Embryonic facial prominence (tissue), 1 donor: ENCODE measurements around the gene ANKFN1.

Experiments
- DNase-seq: peaks from one replicate; pipeline ENCODE4 v3.0.0-alpha.2; 2016; ENCODE audit errors: extremely low spot score

The ANKFN1 gene

GRCh38 chr17:56441308-56441707, 288.0 kb downstream of the ANKFN1 start:
- no peak for DNase-seq

- no peak for DNase-seq
Measured at GRCh38 chr17:56445692-56446411, 292.6 kb downstream of the ANKFN1 start.

GRCh38 chr17:56447171-56447570, 293.9 kb downstream of the ANKFN1 start:
- no peak for DNase-seq

GRCh38 chr17:56448371-56448770, 295.1 kb downstream of the ANKFN1 start:
- no peak for DNase-seq

- DNase-seq = no peak
Measured at GRCh38 chr17:56449176-56449575, 295.9 kb downstream of the ANKFN1 start.

GRCh38 chr17:56451629-56452028, 298.4 kb downstream of the ANKFN1 start:
- no peak for DNase-seq

GRCh38 chr17:56452461-56452860, 299.2 kb downstream of the ANKFN1 start:
- DNase-seq = no peak

GRCh38 chr17:56457501-56457900, 304.2 kb downstream of the ANKFN1 start:
- DNase-seq = no peak

- DNase-seq = no peak
Measured at GRCh38 chr17:56465886-56466285, 312.6 kb downstream of the ANKFN1 start.

- no peak for DNase-seq
Measured at GRCh38 chr17:56468840-56469239, 315.6 kb downstream of the ANKFN1 start.

GRCh38 chr17:56471696-56472095, 318.4 kb downstream of the ANKFN1 start:
- DNase-seq = no peak

GRCh38 chr17:56475116-56475515, 321.8 kb downstream of the ANKFN1 start:
- DNase-seq = no peak

- no peak for DNase-seq
Measured at GRCh38 chr17:56478836-56479447, 325.7 kb downstream of the ANKFN1 start.

- peak; percentile 40 for DNase-seq
Measured at GRCh38 chr17:56480501-56480900, 327.2 kb downstream of the ANKFN1 start.

- no peak for DNase-seq
Measured at GRCh38 chr17:56481659-56482058, 328.4 kb downstream of the ANKFN1 start.

GRCh38 chr17:56482229-56482628, 329.0 kb downstream of the ANKFN1 start:
- no peak for DNase-seq

- no peak for DNase-seq
Measured at GRCh38 chr17:56486732-56487131, 333.5 kb downstream of the ANKFN1 start.

- no peak for DNase-seq
Measured at GRCh38 chr17:56488800-56489199, 335.5 kb downstream of the ANKFN1 start.

- DNase-seq = no peak
Measured at GRCh38 chr17:56489980-56490379, 336.7 kb downstream of the ANKFN1 start.

- no peak for DNase-seq
Measured at GRCh38 chr17:56495556-56495955, 342.3 kb downstream of the ANKFN1 start.

- no peak for DNase-seq
Measured at GRCh38 chr17:56497132-56497531, 343.9 kb downstream of the ANKFN1 start.

- no peak for DNase-seq
Measured at GRCh38 chr17:56499799-56500388, 346.6 kb downstream of the ANKFN1 start.

GRCh38 chr17:56502120-56502654, 348.9 kb downstream of the ANKFN1 start:
- DNase-seq = no peak
